HEK293 (cell line): ENCODE results near the gene ANKRD13A.

Experiments used
- CTCF ChIA-PET: fragments of 350-600 bp; formaldehyde crosslinking; extraction: SDS; loops from one replicate; lab custom pipeline; 2021; ENCODE audit warnings: antibody characterized with exemption; lab: Yijun Ruan, JAX
- POLR2A ChIA-PET: fragments of 300-600 bp; formaldehyde crosslinking; extraction: SDS; loops from one replicate; lab custom pipeline; 2020; ENCODE audit warnings: antibody characterized with exemption, inconsistent platforms; lab: Yijun Ruan, JAX
- H3K27ac ChIP-seq: fragments of 200-500 bp; sonication (Bioruptor generic); 2 replicates; pipeline ENCODE4 v1.5.1; 2014; ENCODE audit warnings: low read depth, low read length, control low read depth, inconsistent platforms; ENCODE audit errors: extremely low read depth
- H3K36me3 ChIP-seq, 2 experiments: fragments of 200-500 bp in 1 of 2; sonication (Bioruptor generic) in 1 of 2; 1 replicate in 1 of 2; 2 replicates in 1 of 2; pipeline ENCODE4 v1.5.1; 2014 to 2017; ENCODE audit warnings: inconsistent platforms in 2 of 2, low read length in 2 of 2; ENCODE audit not compliant: control insufficient read depth in 2 of 2, insufficient read depth in 1 of 2
- H3K4me1 ChIP-seq: fragments of 200-500 bp; sonication (Bioruptor generic); 2 replicates; pipeline ENCODE4 v1.5.1; 2014; ENCODE audit warnings: mild to moderate bottlenecking, low read length, inconsistent platforms; ENCODE audit not compliant: control insufficient read depth, insufficient read depth
- H3K4me3 ChIP-seq: 2 replicates; pipeline ENCODE4 v1.5.1; 2011; ENCODE audit warnings: low read depth, mild to moderate bottlenecking, control low read depth, low read length, moderate library complexity
- H3K9me3 ChIP-seq: fragments of 200-500 bp; sonication (Bioruptor generic); 2 replicates; pipeline ENCODE4 v1.5.1; 2014; ENCODE audit warnings: low read depth, low read length, inconsistent platforms; ENCODE audit not compliant: control insufficient read depth, insufficient read depth
- GLI4 ChIP-seq: fragments of 450-650 bp; formaldehyde crosslinking; IDR thresholded peaks from 2 replicates; pipeline ENCODE4 v1.5.1; 2016; ENCODE audit warnings: missing biosample characterization, missing genetic modification characterization
- HOXC10 ChIP-seq: sonication (generic); formaldehyde crosslinking; IDR thresholded peaks from 2 replicates; pipeline ENCODE4 v1.8.1; 2023; ENCODE audit warnings: mild to moderate bottlenecking, missing genetic modification reagents
- KLF1 ChIP-seq: fragments of 450-650 bp; formaldehyde crosslinking; IDR thresholded peaks from 2 replicates; pipeline ENCODE4 v1.5.1; 2016; ENCODE audit warnings: missing biosample characterization, missing genetic modification characterization
- KLF10 ChIP-seq: fragments of 450-650 bp; IDR thresholded peaks from 2 replicates; pipeline ENCODE4 v1.5.1; 2018; ENCODE audit warnings: missing biosample characterization, mild to moderate bottlenecking, missing genetic modification characterization
- KLF8 ChIP-seq: fragments of 450-650 bp; formaldehyde crosslinking; IDR thresholded peaks from 2 replicates; pipeline ENCODE4 v1.5.1; 2016; ENCODE audit warnings: missing biosample characterization, missing genetic modification characterization
- MEIS1 ChIP-seq: sonication (generic); formaldehyde crosslinking; IDR thresholded peaks from 2 replicates; pipeline ENCODE4 v1.8.1; 2022; ENCODE audit warnings: missing genetic modification reagents, mild to moderate bottlenecking, borderline replicate concordance
- OVOL3 ChIP-seq: fragments of 450-650 bp; formaldehyde crosslinking; IDR thresholded peaks from 2 replicates; pipeline ENCODE4 v1.5.1; 2016; ENCODE audit warnings: missing biosample characterization, missing genetic modification characterization
- SETDB1 ChIP-seq: IDR thresholded peaks from one replicate; pipeline ENCODE4 v1.6.1; 2017; ENCODE audit warnings: mild to moderate bottlenecking, low read length, moderate library complexity, mixed read lengths; ENCODE audit not compliant: insufficient read length
- SP7 ChIP-seq: fragments of 450-650 bp; formaldehyde crosslinking; IDR thresholded peaks from 2 replicates; pipeline ENCODE4 v1.5.1; 2016; ENCODE audit warnings: missing biosample characterization, missing genetic modification characterization
- ZBTB1 ChIP-seq: fragments of 450-650 bp; formaldehyde crosslinking; IDR thresholded peaks from 2 replicates; pipeline ENCODE4 v1.5.1; 2016; ENCODE audit warnings: missing biosample characterization, missing genetic modification characterization
- ZBTB48 ChIP-seq: fragments of 450-650 bp; formaldehyde crosslinking; IDR thresholded peaks from 2 replicates; pipeline ENCODE4 v1.5.1; 2016; ENCODE audit warnings: missing biosample characterization, missing genetic modification characterization
- ZNF112 ChIP-seq: fragments of 450-650 bp; formaldehyde crosslinking; IDR thresholded peaks from 2 replicates; pipeline ENCODE4 v1.5.0; 2017; ENCODE audit warnings: missing biosample characterization, missing genetic modification characterization
- ZNF184 ChIP-seq: fragments of 450-650 bp; IDR thresholded peaks from 2 replicates; pipeline ENCODE4 v1.5.1; 2018; ENCODE audit warnings: missing biosample characterization, mild to moderate bottlenecking, missing genetic modification characterization
- ZNF202 ChIP-seq: fragments of 450-650 bp; formaldehyde crosslinking; IDR thresholded peaks from 2 replicates; pipeline ENCODE4 v1.5.1; 2016; ENCODE audit warnings: missing biosample characterization, missing genetic modification characterization, borderline replicate concordance
- ZNF24 ChIP-seq: fragments of 450-650 bp; formaldehyde crosslinking; IDR thresholded peaks from 2 replicates; pipeline ENCODE4 v1.5.1; 2016; ENCODE audit warnings: missing biosample characterization, missing genetic modification characterization
- ZNF404 ChIP-seq: fragments of 450-650 bp; formaldehyde crosslinking; IDR thresholded peaks from 2 replicates; pipeline ENCODE4 v1.5.1; 2017; ENCODE audit warnings: missing biosample characterization, missing genetic modification characterization
- ZNF426 ChIP-seq: fragments of 450-650 bp; formaldehyde crosslinking; IDR thresholded peaks from 2 replicates; pipeline ENCODE4 v1.5.1; 2017; ENCODE audit warnings: missing biosample characterization, missing genetic modification characterization, mild to moderate bottlenecking, inconsistent platforms, moderate library complexity
- ZNF473 ChIP-seq: fragments of 450-650 bp; formaldehyde crosslinking; IDR thresholded peaks from 2 replicates; pipeline ENCODE4 v1.5.1; 2017; ENCODE audit warnings: missing biosample characterization, missing genetic modification characterization
- ZNF48 ChIP-seq: fragments of 450-650 bp; formaldehyde crosslinking; IDR thresholded peaks from 2 replicates; pipeline ENCODE4 v1.5.1; 2016; ENCODE audit warnings: missing biosample characterization, missing genetic modification characterization
- ZNF549 ChIP-seq: fragments of 450-650 bp; IDR thresholded peaks from 2 replicates; pipeline ENCODE4 v1.5.1; 2018; ENCODE audit warnings: missing biosample characterization, missing genetic modification characterization, mild to moderate bottlenecking, inconsistent platforms, moderate library complexity
- ZNF560 ChIP-seq: fragments of 450-650 bp; formaldehyde crosslinking; IDR thresholded peaks from 2 replicates; pipeline ENCODE4 v1.5.1; 2017; ENCODE audit warnings: missing biosample characterization, missing genetic modification characterization, borderline replicate concordance
- ZNF600 ChIP-seq: fragments of 450-650 bp; formaldehyde crosslinking; IDR thresholded peaks from 2 replicates; pipeline ENCODE4 v1.5.1; 2016; ENCODE audit warnings: missing biosample characterization, missing genetic modification characterization
- ZNF623 ChIP-seq: fragments of 450-650 bp; formaldehyde crosslinking; IDR thresholded peaks from 2 replicates; pipeline ENCODE4 v1.5.1; 2016; ENCODE audit warnings: missing biosample characterization, missing genetic modification characterization
- ZNF629 ChIP-seq: fragments of 450-650 bp; formaldehyde crosslinking; IDR thresholded peaks from 2 replicates; pipeline ENCODE4 v1.5.1; 2017; ENCODE audit warnings: missing biosample characterization, missing genetic modification characterization
- ZNF747 ChIP-seq: fragments of 450-650 bp; formaldehyde crosslinking; IDR thresholded peaks from 2 replicates; pipeline ENCODE4 v1.5.1; 2016; ENCODE audit warnings: missing biosample characterization, missing genetic modification characterization
- ZNF792 ChIP-seq: fragments of 450-650 bp; formaldehyde crosslinking; IDR thresholded peaks from 2 replicates; pipeline ENCODE4 v1.5.1; 2016; ENCODE audit warnings: missing biosample characterization, missing genetic modification characterization
- TF ChIP-seq, protein P1 (sequence below): fragments of 450-650 bp; formaldehyde crosslinking; IDR thresholded peaks from 2 replicates; pipeline ENCODE4 v1.5.1; 2016; ENCODE audit warnings: missing biosample characterization, missing genetic modification characterization
- TF ChIP-seq, protein P2 (sequence below): fragments of 450-650 bp; formaldehyde crosslinking; IDR thresholded peaks from 2 replicates; pipeline ENCODE4 v1.5.1; 2017; ENCODE audit warnings: missing biosample characterization, missing genetic modification characterization
- TF ChIP-seq, protein P3 (sequence below): fragments of 450-650 bp; formaldehyde crosslinking; optimal IDR thresholded peaks from 2 replicates; pipeline ENCODE3; 2016; ENCODE audit warnings: missing biosample characterization, mild to moderate bottlenecking, missing genetic modification characterization
- TF ChIP-seq, protein P4 (sequence below): fragments of 450-650 bp; formaldehyde crosslinking; IDR thresholded peaks from 2 replicates; pipeline ENCODE4 v1.5.1; 2016; ENCODE audit warnings: missing biosample characterization, missing genetic modification characterization

Gene ANKRD13A

DNA sequence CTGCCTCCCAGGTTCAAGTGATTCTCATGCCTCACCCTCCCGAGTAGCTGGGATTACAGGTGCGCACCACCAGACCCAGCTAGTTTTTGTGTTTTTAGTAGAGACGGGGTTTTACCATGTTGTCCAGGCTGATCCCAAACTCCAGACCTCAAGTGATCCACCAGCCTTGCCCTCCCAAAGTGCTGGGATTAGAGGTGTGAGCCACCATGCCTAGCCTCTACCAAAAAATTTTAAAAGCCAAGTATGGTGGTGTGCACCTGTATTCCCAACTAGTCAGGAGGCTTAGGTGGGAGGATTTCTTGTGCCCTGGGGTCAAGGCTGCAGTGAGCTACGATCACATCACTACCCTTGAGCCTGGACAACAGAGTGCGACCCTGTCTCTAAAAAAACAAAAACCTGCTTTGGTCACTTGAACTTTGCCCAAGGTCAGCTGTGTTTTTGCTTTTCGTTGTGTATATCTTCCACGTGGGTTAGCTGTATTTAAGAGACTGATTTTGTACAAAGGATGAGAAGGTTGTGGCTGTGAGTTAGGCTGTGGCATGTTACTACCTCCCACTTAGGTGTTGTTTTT, 36.4 kb downstream of the ANKRD13A start:
- Histone ChIP-seq H3K4me1 (peaks cover 13% of the 10 kb centered on the region), H3K9me3 (no peaks in the 10 kb centered on the region), H3K36me3 (peaks cover 15 to 66% of the 10 kb centered on the region in 2 experiments), H3K4me3 (no peak overlapping the region), H3K27ac (no peak overlapping the region)
- ChIA-PET CTCF (interaction anchor here (0.7 kb wide), 1 partner anchor 559 kb away, joined by 3 read pairs; no protein-coding TSS in a partner anchor), POLR2A (interaction anchor here (0.7 kb wide), 1 partner anchor 492 kb away, joined by 3 read pairs; no protein-coding TSS in a partner anchor)
- TF ChIP-seq ZNF48 (tag by site-specific recombination) (no peak), ZNF549 (no peak), ZNF24 (tag by site-specific recombination) (no peak), ZNF747 (tag by site-specific recombination) (no peak), ZBTB48 (tag by site-specific recombination) (no peak), KLF1 (no peak), MEIS1 (CRISPR knock-in tag) (no peak), KLF8 (no peak), GLI4 (no peak), ZNF792 (tag by site-specific recombination) (no peak), ZBTB1 (tag by site-specific recombination) (no peak), ZNF404 (tag by site-specific recombination) (no peak), ZNF473 (no peak), SP7 (tag by site-specific recombination) (no peak), OVOL3 (tag by site-specific recombination) (no peak), ZNF600 (tag by site-specific recombination) (no peak)
- TF ChIP-seq, protein P1, sequence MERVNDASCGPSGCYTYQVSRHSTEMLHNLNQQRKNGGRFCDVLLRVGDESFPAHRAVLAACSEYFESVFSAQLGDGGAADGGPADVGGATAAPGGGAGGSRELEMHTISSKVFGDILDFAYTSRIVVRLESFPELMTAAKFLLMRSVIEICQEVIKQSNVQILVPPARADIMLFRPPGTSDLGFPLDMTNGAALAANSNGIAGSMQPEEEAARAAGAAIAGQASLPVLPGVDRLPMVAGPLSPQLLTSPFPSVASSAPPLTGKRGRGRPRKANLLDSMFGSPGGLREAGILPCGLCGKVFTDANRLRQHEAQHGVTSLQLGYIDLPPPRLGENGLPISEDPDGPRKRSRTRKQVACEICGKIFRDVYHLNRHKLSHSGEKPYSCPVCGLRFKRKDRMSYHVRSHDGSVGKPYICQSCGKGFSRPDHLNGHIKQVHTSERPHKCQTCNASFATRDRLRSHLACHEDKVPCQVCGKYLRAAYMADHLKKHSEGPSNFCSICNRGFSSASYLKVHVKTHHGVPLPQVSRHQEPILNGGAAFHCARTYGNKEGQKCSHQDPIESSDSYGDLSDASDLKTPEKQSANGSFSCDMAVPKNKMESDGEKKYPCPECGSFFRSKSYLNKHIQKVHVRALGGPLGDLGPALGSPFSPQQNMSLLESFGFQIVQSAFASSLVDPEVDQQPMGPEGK (tag by site-specific recombination), result no peak
- TF ChIP-seq, protein P2, sequence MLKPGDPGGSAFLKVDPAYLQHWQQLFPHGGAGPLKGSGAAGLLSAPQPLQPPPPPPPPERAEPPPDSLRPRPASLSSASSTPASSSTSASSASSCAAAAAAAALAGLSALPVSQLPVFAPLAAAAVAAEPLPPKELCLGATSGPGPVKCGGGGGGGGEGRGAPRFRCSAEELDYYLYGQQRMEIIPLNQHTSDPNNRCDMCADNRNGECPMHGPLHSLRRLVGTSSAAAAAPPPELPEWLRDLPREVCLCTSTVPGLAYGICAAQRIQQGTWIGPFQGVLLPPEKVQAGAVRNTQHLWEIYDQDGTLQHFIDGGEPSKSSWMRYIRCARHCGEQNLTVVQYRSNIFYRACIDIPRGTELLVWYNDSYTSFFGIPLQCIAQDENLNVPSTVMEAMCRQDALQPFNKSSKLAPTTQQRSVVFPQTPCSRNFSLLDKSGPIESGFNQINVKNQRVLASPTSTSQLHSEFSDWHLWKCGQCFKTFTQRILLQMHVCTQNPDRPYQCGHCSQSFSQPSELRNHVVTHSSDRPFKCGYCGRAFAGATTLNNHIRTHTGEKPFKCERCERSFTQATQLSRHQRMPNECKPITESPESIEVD, result no peak
- TF ChIP-seq, protein P3, sequence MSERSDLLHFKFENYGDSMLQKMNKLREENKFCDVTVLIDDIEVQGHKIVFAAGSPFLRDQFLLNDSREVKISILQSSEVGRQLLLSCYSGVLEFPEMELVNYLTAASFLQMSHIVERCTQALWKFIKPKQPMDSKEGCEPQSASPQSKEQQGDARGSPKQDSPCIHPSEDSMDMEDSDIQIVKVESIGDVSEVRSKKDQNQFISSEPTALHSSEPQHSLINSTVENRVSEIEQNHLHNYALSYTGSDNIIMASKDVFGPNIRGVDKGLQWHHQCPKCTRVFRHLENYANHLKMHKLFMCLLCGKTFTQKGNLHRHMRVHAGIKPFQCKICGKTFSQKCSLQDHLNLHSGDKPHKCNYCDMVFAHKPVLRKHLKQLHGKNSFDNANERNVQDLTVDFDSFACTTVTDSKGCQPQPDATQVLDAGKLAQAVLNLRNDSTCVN (tag by site-specific recombination), result no peak
- TF ChIP-seq, protein P4, sequence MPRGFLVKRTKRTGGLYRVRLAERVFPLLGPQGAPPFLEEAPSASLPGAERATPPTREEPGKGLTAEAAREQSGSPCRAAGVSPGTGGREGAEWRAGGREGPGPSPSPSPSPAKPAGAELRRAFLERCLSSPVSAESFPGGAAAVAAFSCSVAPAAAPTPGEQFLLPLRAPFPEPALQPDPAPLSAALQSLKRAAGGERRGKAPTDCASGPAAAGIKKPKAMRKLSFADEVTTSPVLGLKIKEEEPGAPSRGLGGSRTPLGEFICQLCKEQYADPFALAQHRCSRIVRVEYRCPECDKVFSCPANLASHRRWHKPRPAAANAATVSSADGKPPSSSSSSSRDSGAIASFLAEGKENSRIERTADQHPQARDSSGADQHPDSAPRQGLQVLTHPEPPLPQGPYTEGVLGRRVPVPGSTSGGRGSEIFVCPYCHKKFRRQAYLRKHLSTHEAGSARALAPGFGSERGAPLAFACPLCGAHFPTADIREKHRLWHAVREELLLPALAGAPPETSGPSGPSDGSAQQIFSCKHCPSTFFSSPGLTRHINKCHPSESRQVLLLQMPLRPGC, result no peak

DNA sequence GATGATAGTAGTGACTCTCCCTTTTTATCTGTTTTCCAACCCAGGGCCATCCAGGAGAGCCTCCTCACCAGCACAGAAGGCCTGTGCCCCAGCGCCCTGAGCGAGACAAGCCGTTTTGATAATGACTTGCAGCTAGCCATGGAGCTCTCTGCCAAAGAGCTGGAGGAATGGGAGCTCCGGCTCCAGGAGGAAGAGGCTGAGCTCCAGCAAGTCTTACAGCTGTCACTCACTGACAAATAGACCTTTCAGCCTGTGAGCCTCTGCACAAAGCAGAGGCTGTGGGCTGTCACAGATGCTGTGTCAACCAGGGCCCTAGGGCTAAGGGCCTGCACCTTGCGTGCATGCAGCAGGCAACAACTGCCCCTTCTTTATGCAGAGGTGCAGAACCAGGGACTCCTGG, 38.1 kb downstream of the ANKRD13A start:
- Histone ChIP-seq H3K4me3 (no peak overlapping the region), H3K27ac (no peak overlapping the region), H3K9me3 (no peaks in the 10 kb centered on the region), H3K36me3 (peaks cover 11 to 66% of the 10 kb centered on the region in 2 experiments; a peak in 2 of 3 replicates), H3K4me1 (peaks cover 13% of the 10 kb centered on the region)
- ChIA-PET POLR2A (no interaction called here), CTCF (no interaction called here)
- TF ChIP-seq ZNF426 (no peak), ZNF560 (no peak), SETDB1 (no peak), KLF10 (no peak), ZNF473 (no peak), ZNF184 (tag by site-specific recombination) (no peak), HOXC10 (CRISPR knock-in tag) (no peak), ZNF202 (tag by site-specific recombination) (no peak), ZNF112 (no peak), ZNF623 (tag by site-specific recombination) (no peak), ZNF629 (tag by site-specific recombination) (no peak)
- TF ChIP-seq, protein P4, result no peak
